Measurements from ENCODE around the gene NCAPH2. TPM values are rescaled to one million over a fixed set of nuclear protein-coding genes. Genes with fewer than 3 reads are reported as not detected.

NCAPH2 gene
- total and polyA plus RNA-seq, 2 of the 8 experiments (the other 6 are each of a cell fraction or from before 2014, with no cell fraction given) = 62.2 to 81.6 TPM

DNA sequence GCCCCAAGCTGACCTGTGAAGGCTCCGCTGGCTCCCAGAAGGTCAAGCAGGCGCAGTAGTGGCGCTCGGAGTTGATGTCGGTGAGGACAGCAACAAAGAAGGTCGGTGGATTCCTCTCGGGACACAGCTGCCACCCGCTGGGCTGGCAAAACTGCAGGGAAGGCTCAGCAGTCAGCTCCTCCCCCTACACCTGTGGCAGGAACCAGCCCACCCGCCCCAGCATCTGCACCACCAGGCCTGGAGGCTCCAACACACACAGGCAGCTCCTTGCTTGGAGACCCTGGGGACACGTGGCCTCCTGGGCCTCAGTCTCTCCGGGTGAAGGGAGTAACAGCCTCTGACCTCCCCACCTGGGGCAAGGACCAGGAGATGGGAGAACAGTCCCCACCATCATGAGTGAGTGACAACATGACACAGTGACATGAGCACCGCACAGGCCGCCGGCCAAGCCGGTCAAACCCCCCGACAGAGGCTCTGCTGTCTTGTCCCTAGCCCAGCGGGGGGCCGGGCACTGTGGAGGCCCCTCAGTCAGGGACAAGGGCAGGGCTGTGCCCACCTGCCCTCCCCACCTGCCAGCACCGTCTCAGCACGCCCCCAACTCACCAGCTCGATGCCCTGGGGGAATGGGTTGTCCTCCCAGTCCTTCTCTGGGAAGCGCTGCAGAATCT lies 40.1 kb upstream of the NCAPH2 start:
- H3K9me3 ChIP-seq (ENCODE audit: insufficient read depth in 2 of 2, low read depth in 1 of 2, low read length in 1 of 2) = no peaks in the 10 kb centered on the region
- POLR2A ChIA-PET (ENCODE audit: partially characterized antibody) = interaction anchor here (1.1 to 3.0 kb wide), 6 partner anchors 9 to 75 kb away, joined by 3 to 9 read pairs (median 5); no protein-coding TSS in a partner anchor
- peak overlapping the region; percentile 63; the same call in 1 of the 2 replicates for H4K8ac ChIP-seq (ENCODE audit: extremely low read depth, insufficient read depth, low read length)
- DNase-seq (ENCODE audit: low read depth in 1 of 2, low spot score in 2 of 2) (no peak), FAIRE-seq (no peak)
- CTCF ChIA-PET (ENCODE audit: partially characterized antibody) = interaction anchor here (0.8 to 9.1 kb wide), 7 partner anchors 11 to 68 kb away, joined by 3 to 60 read pairs (median 3); partner anchors contain the start of gene SCO2
- H4K5ac ChIP-seq (ENCODE audit: insufficient read length, low read depth, low read length) = no peak overlapping the region
- peaks cover 27% of the 10 kb centered on the region for H3K79me1 ChIP-seq (ENCODE audit: low read depth, low read length)
- no peak overlapping the region for H2BK12ac ChIP-seq (ENCODE audit: low read depth, low read length)
- H3K14ac ChIP-seq (ENCODE audit: insufficient read length) = no peak overlapping the region
- 94% methylated on average over 7 of the region's 22 CpGs; no CpG with 5 or more reads in 1 of the 2 experiments for WGBS, 2 experiments (ENCODE audit: extremely low coverage in 1 of 2, insufficient coverage in 1 of 2, insufficient read length in 1 of 2, insufficient replicate concordance in 2 of 2, low coverage in 1 of 2, low lambda C conversion rate in 2 of 2, missing lambda C conversion rate in 1 of 2)
- H2BK20ac ChIP-seq (ENCODE audit: low read length) = no peak overlapping the region
- H3K27me3 ChIP-seq (replicated peaks in 1 of 4; ENCODE audit: control insufficient read depth in 3 of 4, extremely low read depth in 1 of 4, insufficient read depth in 3 of 4, low read length in 3 of 4) = no peaks in the 10 kb centered on the region
- no peak overlapping the region for H3K4me2 ChIP-seq (ENCODE audit: insufficient read depth in 1 of 2, low read depth in 2 of 2, low read length in 2 of 2)
- H3K4ac ChIP-seq (replicated peaks; ENCODE audit: insufficient read length, low read depth, low read length) = no peak overlapping the region
- peaks cover 0 to 13% (median 9%) of the 10 kb centered on the region in 4 experiments; a peak in 6 of 7 replicates for H3K4me1 ChIP-seq (replicated peaks in 1 of 4; ENCODE audit: control insufficient read depth in 3 of 4, insufficient read depth in 4 of 4, low read length in 3 of 4)
- peaks cover 0 to 45% of the 10 kb centered on the region in 2 experiments; a peak in 3 of 4 replicates for H3K79me2 ChIP-seq (ENCODE audit: control insufficient read depth in 1 of 2, insufficient read depth in 2 of 2, low read length in 2 of 2)
- peaks cover 23 to 46% (median 38%) of the 10 kb centered on the region in 4 experiments for H3K36me3 ChIP-seq (ENCODE audit: control insufficient read depth in 2 of 4, insufficient read depth in 4 of 4, low read length in 3 of 4)
- no peak overlapping the region for H2BK120ac ChIP-seq (replicated peaks; ENCODE audit: low read depth, low read length)
- H3K23ac ChIP-seq (ENCODE audit: insufficient read length) = no peak overlapping the region
- H3K23me2 ChIP-seq (ENCODE audit: low read depth, low read length) = no peaks in the 10 kb centered on the region; the same call in 1 of the 2 replicates
- no peak overlapping the region for H4K91ac ChIP-seq (replicated peaks; ENCODE audit: insufficient read length, low read length)
- H3K4me3 ChIP-seq (ENCODE audit: extremely low read depth in 1 of 4, insufficient read depth in 2 of 4, low read depth in 3 of 4, low read length in 4 of 4) = no peak overlapping the region
- peaks cover 31 to 54% of the 10 kb centered on the region in 2 experiments for H4K20me1 ChIP-seq (replicated peaks in 1 of 2; ENCODE audit: control insufficient read depth in 1 of 2, insufficient read depth in 2 of 2, low read length in 2 of 2)
- H3K27ac ChIP-seq (ENCODE audit: low read depth, low read length) = no peak overlapping the region
- H3K56ac ChIP-seq (replicated peaks; ENCODE audit: insufficient read length, low read depth, low read length) = no peak overlapping the region
- H3K9ac ChIP-seq (replicated peaks in 1 of 4; ENCODE audit: extremely low read depth in 1 of 4, low read depth in 3 of 4, low read length in 3 of 4) = no peak overlapping the region
- no peak overlapping the region for H2BK15ac ChIP-seq (ENCODE audit: low read length)
- no peak overlapping the region; the same call in 1 of the 2 replicates for H2BK5ac ChIP-seq (ENCODE audit: low read depth, low read length)
- no peak overlapping the region for H2AK5ac ChIP-seq (ENCODE audit: low read depth, low read length)
- H3K18ac ChIP-seq (ENCODE audit: extremely low read depth, low read length) = no peak overlapping the region
- H2AFZ ChIP-seq (ENCODE audit: low read length) = no peak overlapping the region
- TF ChIP-seq BCL11A (IDR thresholded peaks at IDR 0.05; ENCODE audit: low read depth in 2 of 2, low read length in 2 of 2) = no peak
- no peak for TF ChIP-seq BACH1 (IDR thresholded peaks at IDR 0.05; ENCODE audit: low read length)

All from H1 (cell line).